PC-3 (cell line): ENCODE measurements around the gene ZYG11B. TPM values are rescaled to one million over a fixed set of nuclear protein-coding genes. Genes with fewer than 3 reads are reported as not detected.
"Not testable (repeated sequence)": the region's sequence is repeated elsewhere in the genome, so short reads cannot be mapped to it uniquely, and the experiment has no call there.

Experiments
- ATAC-seq: fragments of 200-7000 bp; cut with Tn5 transposase; 2 replicates; pipeline ENCODE4 v1.9.1; 2020; ENCODE audit warnings: mild to moderate bottlenecking, moderate library complexity
- BruUV-seq: library from RNA; stranded (reverse); fragments of 400-500 nt; replicated peaks from 2 replicates; lab custom pipeline; 2021; lab: Mats Ljungman, UMichigan
- CTCF ChIA-PET: fragments of 300-600 bp; sonication (Branson Sonifier 250); formaldehyde crosslinking; loops from one replicate; lab custom pipeline; 2022; ENCODE audit warnings: antibody characterized with exemption; lab: Charles Lee
- POLR2A ChIA-PET: fragments of 300-600 bp; sonication (Branson Sonifier 250); formaldehyde crosslinking; loops from one replicate; lab custom pipeline; 2022; ENCODE audit warnings: antibody characterized with exemption; ENCODE audit not compliant: unreplicated experiment; lab: Charles Lee
- DNase-seq: peaks from one replicate; pipeline ENCODE4 v3.0.0-alpha.2; 2015
- H2AFZ ChIP-seq: fragments of 300-600 bp; sonication (generic); 2 replicates; pipeline ENCODE4 v1.6.0; 2016; ENCODE audit warnings: antibody characterized with exemption, low read length
- H3F3A ChIP-seq: fragments of 300-600 bp; sonication (generic); one replicate; pipeline ENCODE4 v1.6.0; 2017; ENCODE audit warnings: antibody characterized with exemption, low read length, control low read depth, mild to moderate bottlenecking; ENCODE audit not compliant: unreplicated experiment
- H3K27ac ChIP-seq: fragments of 300-600 bp; sonication (generic); 2 replicates; pipeline ENCODE4 v1.5.1; 2016; ENCODE audit warnings: mild to moderate bottlenecking, low read length
- H3K27me3 ChIP-seq: fragments of 300-600 bp; sonication (generic); 2 replicates; pipeline ENCODE4 v1.6.1; 2016; ENCODE audit warnings: low read length, mixed read lengths
- H3K36me3 ChIP-seq: fragments of 300-600 bp; sonication (generic); 2 replicates; pipeline ENCODE4 v1.6.1; 2016; ENCODE audit warnings: low read depth, mixed run types, low read length, mixed read lengths
- H3K4me1 ChIP-seq: fragments of 300-600 bp; sonication (generic); 2 replicates; pipeline ENCODE4 v1.5.1; 2016; ENCODE audit warnings: low read length; ENCODE audit not compliant: insufficient read depth
- H3K4me2 ChIP-seq: fragments of 300-600 bp; sonication (generic); 2 replicates; pipeline ENCODE4 v1.6.0; 2016; ENCODE audit warnings: low read length
- H3K4me3 ChIP-seq: fragments of 300-600 bp; sonication (generic); 2 replicates; pipeline ENCODE4 v1.5.1; 2016; ENCODE audit warnings: mild to moderate bottlenecking, low read length, mixed read lengths
- H3K79me2 ChIP-seq: fragments of 300-600 bp; sonication (generic); 2 replicates; pipeline ENCODE4 v1.6.1; 2017; ENCODE audit warnings: low read length, mixed read lengths
- H3K9ac ChIP-seq: fragments of 300-600 bp; sonication (generic); 2 replicates; pipeline ENCODE4 v1.6.0; 2016; ENCODE audit warnings: mild to moderate bottlenecking, low read length
- H3K9me2 ChIP-seq: fragments of 300-600 bp; sonication (generic); replicated peaks from 2 replicates; pipeline ENCODE4 v1.6.1; 2016; ENCODE audit warnings: mixed run types, low read length, mixed read lengths
- H3K9me3 ChIP-seq: fragments of 300-600 bp; sonication (generic); 2 replicates; pipeline ENCODE4 v1.6.1; 2016; ENCODE audit warnings: low read length, mixed read lengths
- H4K20me1 ChIP-seq: fragments of 300-600 bp; sonication (generic); 2 replicates; pipeline ENCODE4 v1.6.1; 2016; ENCODE audit warnings: low read length, mixed read lengths
- CTCF ChIP-seq: fragments of 300-600 bp; sonication (generic); conservative IDR thresholded peaks from 2 replicates; pipeline ENCODE4 v1.5.1; 2017; ENCODE audit warnings: antibody characterized with exemption, low read depth, mild to moderate bottlenecking, low read length
- EZH2 ChIP-seq: fragments of 300-600 bp; sonication (generic); IDR thresholded peaks from one replicate; pipeline ENCODE4 v1.6.1; 2017; ENCODE audit warnings: antibody characterized with exemption, mild to moderate bottlenecking, low read length; ENCODE audit not compliant: unreplicated experiment
- EZH2phosphoT487 ChIP-seq: fragments of 300-600 bp; sonication (generic); IDR thresholded peaks from 2 replicates; pipeline ENCODE4 v1.6.1; 2018; ENCODE audit warnings: mild to moderate bottlenecking, antibody characterized with exemption, low read length, borderline replicate concordance
- intact Hi-C: fragments of 100-400 bp; cut with micrococcal nuclease; formaldehyde crosslinking; loops from 2 replicates; pipeline ENCODE4 v1.9.0; 2023
- total RNA-seq: library from RNA; depleted of rRNA; stranded (reverse); fragments of >200 nt; gene quantifications from 2 replicates; pipeline ENCODE4 v1.2.3, GENCODE V29; 2014

ZYG11B gene
- total RNA-seq, 1 experiment from 2014 or later, result 23.4 TPM

GRCh38 chr1:52834798-52835197 lies 108.5 kb downstream of the ZYG11B start:
- Histone ChIP-seq H3K4me3 (no peak overlapping the region), H3F3A (no peaks in the 10 kb centered on the region), H3K36me3 (no peaks in the 10 kb centered on the region), H3K4me2 (no peak overlapping the region), H4K20me1 (no peaks in the 10 kb centered on the region), H2AFZ (no peak overlapping the region), H3K9me2 (no peaks in the 10 kb centered on the region), H3K9me3 (no peaks in the 10 kb centered on the region), H3K9ac (no peak overlapping the region), H3K27ac (no peak overlapping the region), H3K4me1 (peaks cover 7% of the 10 kb centered on the region), H3K27me3 (no peaks in the 10 kb centered on the region), H3K79me2 (no peaks in the 10 kb centered on the region)
- CTCF ChIA-PET, result no interaction called here
- no TSS peak for BruUV-seq
- DNase-seq (no peak), ATAC-seq (no peak)
- TF ChIP-seq EZH2 (no peak), CTCF (no peak)
- intact Hi-C loops, result no loop called here
- POLR2A ChIA-PET, result no interaction called here

- Histone ChIP-seq H3K4me2 (no peak overlapping the region), H4K20me1 (no peaks in the 10 kb centered on the region), H3K9ac (no peak overlapping the region), H3K4me1 (peaks cover 7% of the 10 kb centered on the region), H3K27ac (no peak overlapping the region), H3K36me3 (no peaks in the 10 kb centered on the region), H3K4me3 (no peak overlapping the region), H3K9me2 (no peaks in the 10 kb centered on the region), H3K79me2 (no peaks in the 10 kb centered on the region), H3K9me3 (no peaks in the 10 kb centered on the region), H3F3A (no peaks in the 10 kb centered on the region), H3K27me3 (no peaks in the 10 kb centered on the region), H2AFZ (no peak overlapping the region)
- no TSS peak for BruUV-seq
- ATAC-seq (no peak), DNase-seq (no peak)
- POLR2A ChIA-PET, result no interaction called here
- CTCF ChIA-PET, result no interaction called here
- TF ChIP-seq EZH2 (no peak), EZH2phosphoT487 (no peak), CTCF (no peak)
- intact Hi-C loops, result no loop called here
Measured at GRCh38 chr1:52836035-52836434, 109.8 kb downstream of the ZYG11B start.

GRCh38 chr1:52839175-52839574 lies 112.9 kb downstream of the ZYG11B start:
- H3K9ac ChIP-seq, H3K9me2 ChIP-seq, H3K9me3 ChIP-seq, ATAC-seq, POLR2A ChIA-PET, intact Hi-C loops, H3K79me2 ChIP-seq, H3K27ac ChIP-seq, CTCF ChIA-PET, H3K4me2 ChIP-seq, H4K20me1 ChIP-seq, H3K4me1 ChIP-seq, H3K27me3 ChIP-seq, H2AFZ ChIP-seq, H3F3A ChIP-seq, BruUV-seq, H3K36me3 ChIP-seq, DNase-seq, H3K4me3 ChIP-seq: not testable (repeated sequence)
